Thyroid gland (tissue), 4 donors: Measurements from ENCODE around the gene C1orf35. TPM values are rescaled to one million over a fixed set of nuclear protein-coding genes. Genes with fewer than 3 reads are reported as not detected.

ENCODE experiments used
- DNase-seq, 2 donors: peaks; one replicate each; pipeline ENCODE4 v3.0.0-alpha.2; 2019
- H3K27ac ChIP-seq, 3 donors: fragments of 200-600 bp; sonication (generic); 1 replicate in 2 of 3; 2 replicates in 1 of 3; pipeline ENCODE4 v1.5.1; 2016 to 2019; ENCODE audit warnings: mild to moderate bottlenecking in 1 of 3, moderate library complexity in 1 of 3
- H3K27me3 ChIP-seq: fragments of 200-600 bp; sonication (generic); one replicate; pipeline ENCODE4 v1.5.1; 2019
- H3K36me3 ChIP-seq, 2 donors: fragments of 200-600 bp; sonication (generic); one replicate each; pipeline ENCODE4 v1.5.1; 2016 to 2019
- H3K4me1 ChIP-seq, 2 donors: fragments of 200-600 bp; sonication (generic); one replicate each; pipeline ENCODE4 v1.5.1; 2017 to 2019
- H3K4me3 ChIP-seq, 3 donors: fragments of 200-600 bp; sonication (generic); replicated peaks in 1 of 3; 1 replicate in 2 of 3; 2 replicates in 1 of 3; pipeline ENCODE4 v1.5.1; 2016; ENCODE audit warnings: mild to moderate bottlenecking in 1 of 3
- H3K9me3 ChIP-seq: fragments of 200-600 bp; sonication (generic); one replicate; pipeline ENCODE4 v1.5.1; 2017
- POLR2A ChIP-seq, 2 donors: fragments of 450-650 bp; IDR thresholded peaks; one replicate each; pipeline ENCODE4 v1.6.1; 2017; ENCODE audit warnings: antibody characterized with exemption in 2 of 2, mild to moderate bottlenecking in 2 of 2, moderate library complexity in 1 of 2
- WGBS, 2 donors: methylation state at CpG; one replicate each; pipeline ENCODE4 v1.1.5; 2017; 5-methylcytosine and 5-hydroxymethylcytosine counted together
- intact Hi-C: fragments of 100-400 bp; cut with DNase I; formaldehyde crosslinking; loops from one replicate; pipeline ENCODE4 v1.15.1; 2023
- total RNA-seq, 4 donors: library from RNA; depleted of rRNA; stranded (reverse); fragments of >200 nt; gene quantifications; one replicate each; pipeline ENCODE4 v1.2.3, GENCODE V29; 2016
- TF ChIP-seq, protein P1 (sequence below), 6 experiments: fragments of 200-600 bp in 3 of 6; fragments of 450-650 bp in 3 of 6; sonication (generic) in 3 of 6; IDR thresholded peaks; one replicate each; pipeline ENCODE4 v1.5.1; 2016 to 2019; ENCODE audit warnings: antibody characterized with exemption in 6 of 6, mild to moderate bottlenecking in 2 of 6, inconsistent platforms in 1 of 6, moderate library complexity in 1 of 6

Gene C1orf35
- total RNA-seq, 4 donors from 2014 or later: 8.3 to 26.5 (median 13.6) TPM

DNA sequence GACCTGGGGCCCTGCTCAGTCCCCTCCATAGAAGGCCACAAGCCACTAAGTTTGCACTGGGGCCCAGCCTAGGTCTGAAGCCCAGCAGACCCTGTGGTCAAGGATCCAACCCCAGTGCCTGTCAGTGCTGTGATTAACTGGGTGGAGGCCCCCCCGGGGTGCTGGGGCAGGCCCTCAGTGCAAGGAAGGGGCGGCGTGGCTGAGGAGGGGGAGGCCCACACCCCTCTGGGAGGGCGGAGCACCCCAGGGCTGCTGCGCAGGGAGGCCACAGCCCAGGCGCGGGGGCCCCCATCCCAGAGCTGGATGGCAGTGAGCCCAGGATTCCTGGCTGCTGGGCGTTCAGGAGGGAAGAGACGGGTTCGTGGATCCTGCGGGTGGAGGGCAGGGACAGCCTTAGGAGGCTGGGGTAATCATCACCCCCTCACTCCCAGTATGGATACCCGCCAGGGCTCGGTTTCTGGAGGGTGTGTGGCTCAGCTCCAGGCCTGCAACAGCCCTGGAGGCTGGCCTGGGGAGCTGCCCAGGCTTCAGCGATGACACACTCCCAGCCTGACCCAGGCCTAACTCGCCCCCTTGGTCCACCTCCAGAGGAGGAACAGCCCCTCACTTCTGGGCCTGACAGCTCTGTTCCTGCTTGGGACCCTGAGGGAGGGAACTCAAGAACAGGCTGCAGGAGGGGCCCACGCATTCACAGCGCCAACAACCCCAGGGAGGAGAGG is 47.5 kb upstream of the C1orf35 start:
- Histone ChIP-seq H3K36me3 (peaks cover 12 to 16% of the 10 kb centered on the region in 2 donors), H3K4me3 (no peak overlapping the region), H3K4me1 (peaks cover 0 to 37% of the 10 kb centered on the region in 2 donors), H3K27ac (peak overlapping the region; percentile 49 to 76 (median 71)), H3K9me3 (no peaks in the 10 kb centered on the region), H3K27me3 (no peaks in the 10 kb centered on the region)
- DNase-seq: peak; percentile 30 to 41
- 20 to 37% methylated on average over 1 to 12 of the region's 17 CpGs for WGBS, 2 donors
- intact Hi-C loops: no loop called here
- no peak for TF ChIP-seq POLR2A (IDR thresholded peaks at IDR 0.05)
- TF ChIP-seq, protein P1, sequence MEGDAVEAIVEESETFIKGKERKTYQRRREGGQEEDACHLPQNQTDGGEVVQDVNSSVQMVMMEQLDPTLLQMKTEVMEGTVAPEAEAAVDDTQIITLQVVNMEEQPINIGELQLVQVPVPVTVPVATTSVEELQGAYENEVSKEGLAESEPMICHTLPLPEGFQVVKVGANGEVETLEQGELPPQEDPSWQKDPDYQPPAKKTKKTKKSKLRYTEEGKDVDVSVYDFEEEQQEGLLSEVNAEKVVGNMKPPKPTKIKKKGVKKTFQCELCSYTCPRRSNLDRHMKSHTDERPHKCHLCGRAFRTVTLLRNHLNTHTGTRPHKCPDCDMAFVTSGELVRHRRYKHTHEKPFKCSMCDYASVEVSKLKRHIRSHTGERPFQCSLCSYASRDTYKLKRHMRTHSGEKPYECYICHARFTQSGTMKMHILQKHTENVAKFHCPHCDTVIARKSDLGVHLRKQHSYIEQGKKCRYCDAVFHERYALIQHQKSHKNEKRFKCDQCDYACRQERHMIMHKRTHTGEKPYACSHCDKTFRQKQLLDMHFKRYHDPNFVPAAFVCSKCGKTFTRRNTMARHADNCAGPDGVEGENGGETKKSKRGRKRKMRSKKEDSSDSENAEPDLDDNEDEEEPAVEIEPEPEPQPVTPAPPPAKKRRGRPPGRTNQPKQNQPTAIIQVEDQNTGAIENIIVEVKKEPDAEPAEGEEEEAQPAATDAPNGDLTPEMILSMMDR (IDR thresholded peaks at IDR 0.05): no peak

GRCh38 chr1:228150120-228150460 is 47.0 kb upstream of the C1orf35 start:
- intact Hi-C loops: no loop called here
- peaks cover 0 to 37% of the 10 kb centered on the region in 2 donors for H3K4me1 ChIP-seq

GRCh38 chr1:228149406-228150119 is 46.4 kb upstream of the C1orf35 start, which contains the start of gene GJC2:
GJC2 (plus strand) TSS chr1:228149930; CDS start chr1:228157759, 7,829 bp downstream.
- TF ChIP-seq, protein P1 (IDR thresholded peaks at IDR 0.05): no peak
- no peak for TF ChIP-seq POLR2A (IDR thresholded peaks at IDR 0.05)
- no peaks in the 10 kb centered on the region for H3K9me3 ChIP-seq
- 59 to 75% methylated on average over 9 to 11 of the region's 17 CpGs for WGBS, 2 donors
- H3K4me3 ChIP-seq: no peak within 1 kb of the TSS
- H3K36me3 ChIP-seq: peaks cover 12 to 16% of the 10 kb centered on the region in 2 donors
- H3K4me1 ChIP-seq: peaks cover 0 to 37% of the 10 kb centered on the region in 2 donors
- H3K27me3 ChIP-seq: no peaks in the 10 kb centered on the region
- peak within 1 kb of the TSS; percentile 49 to 76 (median 71) for H3K27ac ChIP-seq
- intact Hi-C loops: no loop called here
- DNase-seq: no peak

More at GRCh38 chr1:228150120-228150460, 47.0 kb upstream of the C1orf35 start:
- H3K4me3 ChIP-seq: no peak overlapping the region
- DNase-seq: no peak
- TF ChIP-seq, protein P1 (IDR thresholded peaks at IDR 0.05): no peak
- TF ChIP-seq POLR2A (IDR thresholded peaks at IDR 0.05): no peak
- no peaks in the 10 kb centered on the region for H3K9me3 ChIP-seq
- no peaks in the 10 kb centered on the region for H3K27me3 ChIP-seq
- H3K36me3 ChIP-seq: peaks cover 12 to 16% of the 10 kb centered on the region in 2 donors
- WGBS, 2 donors: 83 to 86% methylated on average over 2 to 4 of the region's 7 CpGs
- H3K27ac ChIP-seq: peak overlapping the region; percentile 49 to 76 (median 71)

DNA sequence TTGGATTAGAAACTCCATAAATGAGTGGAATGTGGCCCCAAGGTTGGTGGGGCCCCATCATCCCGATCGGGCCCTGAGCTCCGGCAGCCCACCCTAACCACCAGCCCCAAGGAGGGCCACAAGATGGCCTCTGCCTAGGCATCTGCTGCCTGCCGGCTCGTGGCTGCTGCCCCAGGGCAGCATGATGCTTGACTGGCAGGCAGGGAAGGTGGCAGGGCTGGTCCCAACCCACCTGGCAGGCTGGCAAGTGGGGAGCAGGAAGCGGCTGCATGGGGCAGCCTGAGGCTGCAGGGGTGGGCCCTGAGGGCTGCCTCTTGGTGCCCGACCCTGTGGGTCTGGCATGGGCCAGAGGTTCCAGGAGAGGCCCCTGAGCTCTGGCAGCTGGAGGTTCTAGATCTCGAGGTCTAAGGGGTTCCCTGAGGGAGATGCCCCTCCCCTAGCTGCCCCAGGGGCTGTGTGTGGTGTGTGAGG is 45.8 kb upstream of the C1orf35 start:
- 57 to 85% methylated on average over 2 to 5 of the region's 8 CpGs for WGBS, 2 donors
- Histone ChIP-seq H3K27ac (peak overlapping the region; percentile 49 to 76 (median 71)), H3K4me1 (peaks cover 0 to 41% of the 10 kb centered on the region in 2 donors), H3K9me3 (no peaks in the 10 kb centered on the region), H3K27me3 (no peaks in the 10 kb centered on the region), H3K4me3 (no peak overlapping the region), H3K36me3 (peaks cover 12 to 16% of the 10 kb centered on the region in 2 donors)
- intact Hi-C loops: no loop called here
- TF ChIP-seq, protein P1 (IDR thresholded peaks at IDR 0.05): no peak
- TF ChIP-seq POLR2A (IDR thresholded peaks at IDR 0.05): no peak
- DNase-seq: no peak
